ENCODE results near the gene ALLC.
"Not testable (repeated sequence)": the region's sequence is repeated elsewhere in the genome, so short reads cannot be mapped to it uniquely, and the experiment has no call there.

The ALLC gene

GRCh38 chr2:3633089-3633981, 24.7 kb upstream of the ALLC start:
- Histone ChIP-seq H3K9ac (ENCODE audit: low read length in 5 of 5) (no peak overlapping the region), H3K4me1 (ENCODE audit: control insufficient read depth in 5 of 5, insufficient read depth in 5 of 5, low read length in 5 of 5) (peaks cover 0 to 13% (median 1%) of the 10 kb centered on the region in 5 donors), H3K27me3 (ENCODE audit: control insufficient read depth in 5 of 5, insufficient read depth in 4 of 5, low read length in 5 of 5) (peaks cover 0 to 12% (median 3%) of the 10 kb centered on the region in 5 donors), H3K9me3 (ENCODE audit: control insufficient read depth in 5 of 5, low read length in 5 of 5) (no peaks in the 10 kb centered on the region), H3K27ac (ENCODE audit: low read depth, low read length) (no peak overlapping the region), H3K36me3 (ENCODE audit: control insufficient read depth in 5 of 5, insufficient read depth in 5 of 5, low read length in 5 of 5) (no peaks in the 10 kb centered on the region), H3K4me3 (ENCODE audit: low read depth in 1 of 5, low read length in 5 of 5) (no peak overlapping the region)

DNA sequence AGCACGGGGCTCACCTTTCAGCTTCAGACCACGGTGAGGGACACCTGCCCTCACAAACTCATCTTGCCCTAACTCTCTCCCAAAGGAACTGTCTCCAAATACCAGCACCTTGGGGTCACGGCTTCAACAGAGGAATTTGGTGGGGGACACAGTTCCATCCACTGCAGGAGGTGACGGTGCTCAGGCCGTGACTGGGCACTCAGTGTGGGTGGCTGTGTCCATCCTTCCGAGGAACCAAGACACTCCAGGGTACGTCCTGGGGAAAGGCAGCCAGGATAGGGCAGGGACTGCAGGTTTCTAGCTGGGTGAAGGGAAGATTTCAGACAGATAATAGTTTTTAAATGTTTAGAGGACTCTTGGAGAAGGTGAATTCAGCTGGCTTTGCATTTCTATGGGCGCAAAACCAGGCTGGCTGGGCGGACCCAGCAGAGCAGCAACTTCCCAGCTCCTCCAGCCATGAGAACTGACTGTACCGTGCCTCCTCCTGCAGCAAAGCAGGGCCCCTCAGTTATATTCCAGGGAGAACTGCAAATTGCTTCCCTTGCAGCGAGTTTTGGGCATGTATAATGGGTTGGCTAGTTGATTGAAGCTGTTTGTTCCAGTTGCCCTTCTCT, 23.9 kb upstream of the ALLC start:
- H3K4me3 ChIP-seq (ENCODE audit: low read depth in 1 of 5, low read length in 5 of 5): no peak overlapping the region
- no peaks in the 10 kb centered on the region for H3K36me3 ChIP-seq (ENCODE audit: control insufficient read depth in 5 of 5, insufficient read depth in 5 of 5, low read length in 5 of 5)
- H3K4me1 ChIP-seq (ENCODE audit: control insufficient read depth in 5 of 5, insufficient read depth in 5 of 5, low read length in 5 of 5): peaks cover 0 to 8% (median 0%) of the 10 kb centered on the region in 5 donors
- no peak overlapping the region for H3K9ac ChIP-seq (ENCODE audit: low read length in 5 of 5)
- H3K27me3 ChIP-seq (ENCODE audit: control insufficient read depth in 5 of 5, insufficient read depth in 4 of 5, low read length in 5 of 5): peaks cover 0 to 12% (median 3%) of the 10 kb centered on the region in 5 donors
- no peak overlapping the region for H3K27ac ChIP-seq (ENCODE audit: low read depth, low read length)
- H3K9me3 ChIP-seq (ENCODE audit: control insufficient read depth in 5 of 5, low read length in 5 of 5): no peaks in the 10 kb centered on the region

DNA sequence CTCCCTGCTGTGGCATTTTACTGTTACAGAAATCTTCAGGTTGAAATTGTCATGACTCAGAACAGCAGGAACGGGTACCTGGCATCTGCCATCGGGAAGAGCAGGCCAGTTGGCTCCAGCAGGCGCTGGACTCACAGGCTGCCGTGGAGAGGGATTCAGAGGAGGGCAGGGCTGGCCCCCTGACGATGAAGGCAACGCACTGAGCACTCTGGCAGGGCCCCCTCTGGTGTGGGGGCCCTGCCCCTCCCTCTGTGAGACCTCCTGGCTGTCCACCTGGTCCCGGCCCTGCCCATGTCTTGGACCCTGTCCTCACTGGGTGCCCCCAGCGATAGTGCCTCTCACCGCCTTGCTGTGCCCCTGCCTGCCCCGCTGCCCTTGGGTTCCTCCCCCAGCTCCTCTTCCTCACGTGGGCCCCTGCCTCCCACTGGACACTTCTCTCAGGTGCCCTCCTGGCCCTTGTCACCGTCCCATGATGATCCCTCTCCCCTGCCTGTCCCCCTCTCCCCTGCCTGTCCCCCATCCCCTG, 23.3 kb upstream of the ALLC start:
- Histone ChIP-seq H3K4me1 (ENCODE audit: control insufficient read depth in 5 of 5, insufficient read depth in 5 of 5, low read length in 5 of 5) (peaks cover 0 to 8% (median 0%) of the 10 kb centered on the region in 5 donors), H3K36me3 (ENCODE audit: control insufficient read depth in 5 of 5, insufficient read depth in 5 of 5, low read length in 5 of 5) (no peaks in the 10 kb centered on the region)

GRCh38 chr2:3635171-3635974, 22.6 kb upstream of the ALLC start:
- Histone ChIP-seq H3K27me3 (ENCODE audit: control insufficient read depth in 5 of 5, insufficient read depth in 4 of 5, low read length in 5 of 5) (peaks cover 0 to 12% (median 3%) of the 10 kb centered on the region in 5 donors), H3K9me3 (ENCODE audit: control insufficient read depth in 5 of 5, low read length in 5 of 5) (no peaks in the 10 kb centered on the region), H3K9ac (ENCODE audit: low read length in 5 of 5) (peak overlapping the region in 1 of 5 donors; percentile 41), H3K27ac (ENCODE audit: low read depth, low read length) (no peak overlapping the region), H3K4me1 (ENCODE audit: control insufficient read depth in 5 of 5, insufficient read depth in 5 of 5, low read length in 5 of 5) (peaks cover 0 to 3% (median 0%) of the 10 kb centered on the region in 5 donors), H3K36me3 (ENCODE audit: control insufficient read depth in 5 of 5, insufficient read depth in 5 of 5, low read length in 5 of 5) (no peaks in the 10 kb centered on the region), H3K4me3 (ENCODE audit: low read depth in 1 of 5, low read length in 5 of 5) (no peak overlapping the region)

More for the DNA sequence above, 23.3 kb upstream of the ALLC start:
- no peak overlapping the region for H3K27ac ChIP-seq (ENCODE audit: low read depth, low read length)
- H3K27me3 ChIP-seq (ENCODE audit: control insufficient read depth in 5 of 5, insufficient read depth in 4 of 5, low read length in 5 of 5): peaks cover 0 to 12% (median 3%) of the 10 kb centered on the region in 5 donors
- H3K4me3 ChIP-seq (ENCODE audit: low read depth in 1 of 5, low read length in 5 of 5): no peak overlapping the region
- no peak overlapping the region for H3K9ac ChIP-seq (ENCODE audit: low read length in 5 of 5)
- no peaks in the 10 kb centered on the region for H3K9me3 ChIP-seq (ENCODE audit: control insufficient read depth in 5 of 5, low read length in 5 of 5)

GRCh38 chr2:3635975-3636327, 22.0 kb upstream of the ALLC start:
- not testable (repeated sequence) for H3K9me3 ChIP-seq (ENCODE audit: control insufficient read depth in 5 of 5, low read length in 5 of 5); H3K27ac ChIP-seq (ENCODE audit: low read depth, low read length); H3K36me3 ChIP-seq (ENCODE audit: control insufficient read depth in 5 of 5, insufficient read depth in 5 of 5, low read length in 5 of 5); H3K9ac ChIP-seq (ENCODE audit: low read length in 5 of 5); H3K4me1 ChIP-seq (ENCODE audit: control insufficient read depth in 5 of 5, insufficient read depth in 5 of 5, low read length in 5 of 5); H3K4me3 ChIP-seq (ENCODE audit: low read depth in 1 of 5, low read length in 5 of 5)
- peaks cover 0 to 12% (median 3%) of the 10 kb centered on the region in 5 donors for H3K27me3 ChIP-seq (ENCODE audit: control insufficient read depth in 5 of 5, insufficient read depth in 4 of 5, low read length in 5 of 5)

DNA sequence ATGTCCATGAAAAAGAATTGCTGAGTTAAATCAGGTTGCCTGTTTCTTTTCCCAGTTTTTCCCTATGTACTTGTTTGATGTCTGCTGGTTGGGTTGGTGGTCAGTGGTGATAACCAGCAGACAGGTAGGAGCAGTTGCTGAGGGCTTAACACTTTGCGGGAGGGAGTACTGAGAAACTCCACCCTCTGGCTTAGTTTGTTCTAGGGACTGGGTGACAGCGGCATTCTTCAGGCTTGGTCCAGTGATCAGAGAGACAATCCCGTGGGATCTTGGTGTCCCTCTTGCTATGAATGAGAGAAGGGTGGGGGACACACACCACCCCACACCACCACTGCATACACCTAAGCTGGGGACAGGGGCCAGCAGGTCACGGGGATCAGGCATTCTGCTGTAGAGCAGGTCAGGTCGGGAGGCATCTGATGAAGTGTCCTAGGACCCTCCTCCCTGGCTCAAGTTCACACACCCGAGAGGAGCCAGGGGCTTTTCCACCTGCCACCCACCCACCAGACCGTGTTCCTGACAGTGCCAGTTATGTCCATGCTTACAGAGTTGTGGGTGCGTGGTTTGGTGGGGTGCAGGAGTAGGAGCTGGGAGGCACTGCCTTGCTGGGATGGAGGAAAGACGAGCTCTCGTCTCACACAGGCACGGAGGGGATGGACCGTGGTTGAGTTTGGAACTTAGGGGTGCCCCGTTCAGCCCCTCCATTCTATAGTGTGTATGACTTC, 21.3 kb upstream of the ALLC start:
- Histone ChIP-seq H3K4me3 (ENCODE audit: low read depth in 1 of 5, low read length in 5 of 5) (no peak overlapping the region), H3K9ac (ENCODE audit: low read length in 5 of 5) (no peak overlapping the region), H3K4me1 (ENCODE audit: control insufficient read depth in 5 of 5, insufficient read depth in 5 of 5, low read length in 5 of 5) (peaks cover 0 to 1% (median 0%) of the 10 kb centered on the region in 5 donors), H3K27me3 (ENCODE audit: control insufficient read depth in 5 of 5, insufficient read depth in 4 of 5, low read length in 5 of 5) (peaks cover 0 to 12% (median 3%) of the 10 kb centered on the region in 5 donors), H3K27ac (ENCODE audit: low read depth, low read length) (no peak overlapping the region), H3K9me3 (ENCODE audit: control insufficient read depth in 5 of 5, low read length in 5 of 5) (no peaks in the 10 kb centered on the region), H3K36me3 (ENCODE audit: control insufficient read depth in 5 of 5, insufficient read depth in 5 of 5, low read length in 5 of 5) (no peaks in the 10 kb centered on the region)

GRCh38 chr2:3637311-3637675, 20.7 kb upstream of the ALLC start:
- H3K9me3 ChIP-seq (ENCODE audit: control insufficient read depth in 5 of 5, low read length in 5 of 5): no peaks in the 10 kb centered on the region
- no peak overlapping the region for H3K4me3 ChIP-seq (ENCODE audit: low read depth in 1 of 5, low read length in 5 of 5)
- H3K9ac ChIP-seq (ENCODE audit: low read length in 5 of 5): no peak overlapping the region
- peaks cover 0 to 1% (median 0%) of the 10 kb centered on the region in 5 donors for H3K4me1 ChIP-seq (ENCODE audit: control insufficient read depth in 5 of 5, insufficient read depth in 5 of 5, low read length in 5 of 5)
- H3K36me3 ChIP-seq (ENCODE audit: control insufficient read depth in 5 of 5, insufficient read depth in 5 of 5, low read length in 5 of 5): no peaks in the 10 kb centered on the region
- H3K27ac ChIP-seq (ENCODE audit: low read depth, low read length): no peak overlapping the region
- peaks cover 0 to 12% (median 3%) of the 10 kb centered on the region in 5 donors for H3K27me3 ChIP-seq (ENCODE audit: control insufficient read depth in 5 of 5, insufficient read depth in 4 of 5, low read length in 5 of 5)

DNA sequence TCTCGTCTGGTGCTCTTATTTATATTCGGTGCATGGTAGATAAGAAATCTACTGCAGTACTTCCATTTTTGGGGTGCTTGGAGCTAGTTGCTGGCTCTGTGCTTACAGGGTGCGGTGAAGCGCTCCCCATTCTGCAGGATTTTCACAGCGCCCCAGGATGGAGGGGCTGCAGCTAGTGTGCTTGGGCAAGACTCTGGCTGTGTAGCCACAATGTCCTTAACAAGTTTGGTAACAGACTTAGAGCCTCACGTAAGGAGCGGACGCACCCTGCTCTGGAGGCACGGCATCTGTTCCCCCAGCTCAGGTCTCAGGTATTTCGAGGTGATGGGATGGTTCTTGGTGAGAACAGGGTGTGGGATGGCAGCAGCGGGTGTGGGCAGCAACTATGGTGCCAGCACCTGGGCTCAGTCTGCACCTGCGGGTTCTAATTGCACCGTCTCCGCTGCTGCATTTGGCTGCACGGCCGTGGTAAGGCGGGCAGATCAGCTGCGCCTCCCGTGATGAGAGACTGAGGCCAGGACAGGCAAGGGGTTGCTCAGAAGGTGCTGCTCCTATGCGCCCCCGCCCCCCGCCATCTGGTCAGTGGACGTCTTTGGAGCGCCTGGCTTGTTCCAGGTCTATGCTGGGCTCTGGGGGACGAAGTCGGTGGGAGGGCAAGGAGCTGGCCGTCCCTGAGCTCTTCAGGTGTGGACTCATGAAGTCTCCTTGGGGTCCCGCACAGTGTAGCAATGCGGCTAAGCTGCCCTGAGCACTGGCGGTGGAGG, 20.1 kb upstream of the ALLC start:
- no peak overlapping the region for H3K4me3 ChIP-seq (ENCODE audit: low read depth in 1 of 5, low read length in 5 of 5)
- no peaks in the 10 kb centered on the region for H3K4me1 ChIP-seq (ENCODE audit: control insufficient read depth in 5 of 5, insufficient read depth in 5 of 5, low read length in 5 of 5)
- H3K9ac ChIP-seq (ENCODE audit: low read length in 5 of 5): no peak overlapping the region
- H3K27me3 ChIP-seq (ENCODE audit: control insufficient read depth in 5 of 5, insufficient read depth in 4 of 5, low read length in 5 of 5): peaks cover 0 to 12% (median 3%) of the 10 kb centered on the region in 5 donors
- H3K9me3 ChIP-seq (ENCODE audit: control insufficient read depth in 5 of 5, low read length in 5 of 5): no peaks in the 10 kb centered on the region
- H3K27ac ChIP-seq (ENCODE audit: low read depth, low read length): no peak overlapping the region
- H3K36me3 ChIP-seq (ENCODE audit: control insufficient read depth in 5 of 5, insufficient read depth in 5 of 5, low read length in 5 of 5): no peaks in the 10 kb centered on the region

DNA sequence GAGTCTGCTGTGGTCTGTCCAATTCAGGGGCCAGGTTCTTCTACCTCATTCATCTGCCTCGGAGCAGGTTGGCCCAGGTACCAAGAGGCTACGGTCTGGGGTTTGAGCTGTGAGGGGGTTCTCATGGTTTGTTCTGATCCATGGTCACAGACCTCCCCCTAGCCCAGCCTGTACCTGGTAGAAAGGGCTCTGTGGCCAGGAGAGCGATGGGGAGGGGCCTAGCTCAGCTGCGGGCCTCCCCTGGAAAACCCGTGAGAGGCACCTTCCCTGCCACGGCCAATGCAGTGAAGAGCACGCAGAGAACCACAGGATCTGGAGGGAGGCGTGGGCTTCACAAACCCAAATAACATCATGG, 19.6 kb upstream of the ALLC start:
- H3K27me3 ChIP-seq (ENCODE audit: control insufficient read depth in 5 of 5, insufficient read depth in 4 of 5, low read length in 5 of 5): peaks cover 0 to 12% (median 3%) of the 10 kb centered on the region in 5 donors
- no peaks in the 10 kb centered on the region for H3K36me3 ChIP-seq (ENCODE audit: control insufficient read depth in 5 of 5, insufficient read depth in 5 of 5, low read length in 5 of 5)
- H3K27ac ChIP-seq (ENCODE audit: low read depth, low read length): no peak overlapping the region
- no peaks in the 10 kb centered on the region for H3K4me1 ChIP-seq (ENCODE audit: control insufficient read depth in 5 of 5, insufficient read depth in 5 of 5, low read length in 5 of 5)
- H3K9me3 ChIP-seq (ENCODE audit: control insufficient read depth in 5 of 5, low read length in 5 of 5): no peaks in the 10 kb centered on the region
- H3K9ac ChIP-seq (ENCODE audit: low read length in 5 of 5): no peak overlapping the region
- H3K4me3 ChIP-seq (ENCODE audit: low read depth in 1 of 5, low read length in 5 of 5): no peak overlapping the region
